Epithelial cell of proximal tubule (primary cell): ENCODE data around the gene ZBTB38. TPM values are rescaled to one million over a fixed set of nuclear protein-coding genes. Genes with fewer than 3 reads are reported as not detected.

Experiments
- DNase-seq: peaks from one replicate; pipeline ENCODE4 v3.0.0-alpha.2; 2011; ENCODE audit warnings: low read depth
- H3K4me3 ChIP-seq: 2 replicates; pipeline ENCODE4 v1.5.1; 2011; ENCODE audit warnings: low read depth, mild to moderate bottlenecking, low read length
- CTCF ChIP-seq: conservative IDR thresholded peaks from 2 replicates; pipeline ENCODE4 v1.5.1; 2012; ENCODE audit warnings: low read depth, mild to moderate bottlenecking, low read length
- total RNA-seq: library from RNA; depleted of rRNA; stranded (reverse); fragments of >200 nt; gene quantifications from 2 replicates; pipeline ENCODE4 v1.2.3, GENCODE V29; 2015

ZBTB38 gene
- total RNA-seq, 1 donor from 2014 or later: 51.5 TPM

GRCh38 chr3:141395005-141395589, 26.8 kb downstream of the ZBTB38 start:
- no peak for TF ChIP-seq CTCF
- H3K4me3 ChIP-seq: no peak overlapping the region
- DNase-seq: no peak

GRCh38 chr3:141397996-141398395, 29.7 kb downstream of the ZBTB38 start:
- no peak for TF ChIP-seq CTCF
- H3K4me3 ChIP-seq: no peak overlapping the region
- no peak for DNase-seq

GRCh38 chr3:141399200-141399599, 30.9 kb downstream of the ZBTB38 start:
- no peak for DNase-seq
- no peak for TF ChIP-seq CTCF
- no peak overlapping the region for H3K4me3 ChIP-seq

- peak; percentile 10 for DNase-seq
- H3K4me3 ChIP-seq: no peak overlapping the region
- TF ChIP-seq CTCF: no peak
Observed at GRCh38 chr3:141400073-141400971, 32.0 kb downstream of the ZBTB38 start.

- no peak for DNase-seq
- no peak for TF ChIP-seq CTCF
- no peak overlapping the region for H3K4me3 ChIP-seq
Observed at GRCh38 chr3:141401095-141401494, 32.8 kb downstream of the ZBTB38 start.

- H3K4me3 ChIP-seq: peak overlapping the region; percentile 50
- TF ChIP-seq CTCF: no peak
- no peak for DNase-seq
Observed at GRCh38 chr3:141401573-141402475, 33.5 kb downstream of the ZBTB38 start.
